Muscle layer of colon (tissue), 2 donors: Measurements from ENCODE around the gene IL5RA.

Source experiments
- H3K27ac ChIP-seq: one replicate; pipeline ENCODE4 v1.7.0; 2013; ENCODE audit warnings: low read depth, mild to moderate bottlenecking, low read length, moderate library complexity
- H3K27me3 ChIP-seq, 2 donors: one replicate each; pipeline ENCODE4 v1.7.0; 2013; ENCODE audit warnings: low read length in 2 of 2, mild to moderate bottlenecking in 2 of 2; ENCODE audit not compliant: insufficient read depth in 2 of 2, control insufficient read depth in 1 of 2
- H3K36me3 ChIP-seq: one replicate; pipeline ENCODE4 v1.7.0; 2013; ENCODE audit warnings: mild to moderate bottlenecking, low read length; ENCODE audit not compliant: insufficient read depth
- H3K4me1 ChIP-seq: one replicate; pipeline ENCODE4 v1.7.0; 2013; ENCODE audit warnings: mild to moderate bottlenecking, low read length; ENCODE audit not compliant: insufficient read depth
- H3K4me3 ChIP-seq, 2 donors: one replicate each; pipeline ENCODE4 v1.7.0; 2013; ENCODE audit warnings: low read length in 2 of 2, low read depth in 1 of 2, mild to moderate bottlenecking in 1 of 2, moderate library complexity in 1 of 2
- H3K9ac ChIP-seq: one replicate; pipeline ENCODE4 v1.7.0; 2013; ENCODE audit warnings: low read length
- H3K9me3 ChIP-seq: one replicate; pipeline ENCODE4 v1.7.0; 2013; ENCODE audit warnings: mild to moderate bottlenecking, low read length
- donor health status: abdominal sarcoma.
- donor health status: Adenocarcinoma of cecum.

Gene IL5RA

GRCh38 chr3:3110299-3110630, at the start of gene IL5RA:
Gene IL5RA, minus strand, starts transcription at chr3:3110374. Its CDS starts 5,390 bp downstream, at chr3:3104984.
- Histone ChIP-seq H3K9ac (no peak within 1 kb of the TSS), H3K4me3 (no peak within 1 kb of the TSS), H3K9me3 (no peaks in the 10 kb centered on the region), H3K27ac (no peak within 1 kb of the TSS), H3K36me3 (no peaks in the 10 kb centered on the region), H3K4me1 (no peaks in the 10 kb centered on the region), H3K27me3 (no peaks in the 10 kb centered on the region)

GRCh38 chr3:3157484-3157883, 47.3 kb upstream of the IL5RA start:
- no peaks in the 10 kb centered on the region for H3K9me3 ChIP-seq
- H3K9ac ChIP-seq, result no peak overlapping the region
- no peaks in the 10 kb centered on the region for H3K4me1 ChIP-seq
- peaks cover 56% of the 10 kb centered on the region for H3K36me3 ChIP-seq
- no peaks in the 10 kb centered on the region for H3K27me3 ChIP-seq
- no peak overlapping the region for H3K4me3 ChIP-seq
- H3K27ac ChIP-seq, result no peak overlapping the region

- Histone ChIP-seq H3K9ac (no peak overlapping the region), H3K36me3 (peaks cover 72% of the 10 kb centered on the region), H3K27ac (no peak overlapping the region)
Measured at GRCh38 chr3:3154879-3155610, 44.9 kb upstream of the IL5RA start.

GRCh38 chr3:3151513-3151912, 41.3 kb upstream of the IL5RA start:
- Histone ChIP-seq H3K27ac (no peak overlapping the region), H3K4me3 (no peak overlapping the region), H3K27me3 (no peaks in the 10 kb centered on the region), H3K9ac (no peak overlapping the region), H3K9me3 (no peaks in the 10 kb centered on the region), H3K4me1 (no peaks in the 10 kb centered on the region), H3K36me3 (peaks cover 81% of the 10 kb centered on the region)

More at GRCh38 chr3:3154879-3155610, 44.9 kb upstream of the IL5RA start:
- no peak overlapping the region for H3K4me3 ChIP-seq
- H3K9me3 ChIP-seq, result no peaks in the 10 kb centered on the region
- no peaks in the 10 kb centered on the region for H3K27me3 ChIP-seq
- H3K4me1 ChIP-seq, result no peaks in the 10 kb centered on the region

GRCh38 chr3:3149560-3149959, 39.4 kb upstream of the IL5RA start:
- no peak overlapping the region for H3K9ac ChIP-seq
- no peaks in the 10 kb centered on the region for H3K9me3 ChIP-seq
- no peak overlapping the region for H3K27ac ChIP-seq
- H3K27me3 ChIP-seq, result no peaks in the 10 kb centered on the region
- peaks cover 78% of the 10 kb centered on the region for H3K36me3 ChIP-seq
- H3K4me1 ChIP-seq, result no peaks in the 10 kb centered on the region
- H3K4me3 ChIP-seq, result no peak overlapping the region

- H3K9me3 ChIP-seq, result no peaks in the 10 kb centered on the region
- H3K4me3 ChIP-seq, result no peak overlapping the region
- H3K27ac ChIP-seq, result no peak overlapping the region
- no peak overlapping the region for H3K9ac ChIP-seq
- H3K27me3 ChIP-seq, result no peaks in the 10 kb centered on the region
- peaks cover 64% of the 10 kb centered on the region for H3K36me3 ChIP-seq
- no peaks in the 10 kb centered on the region for H3K4me1 ChIP-seq
Measured at GRCh38 chr3:3145831-3146230, 35.7 kb upstream of the IL5RA start.

- H3K27me3 ChIP-seq, result no peaks in the 10 kb centered on the region
- no peak overlapping the region for H3K9ac ChIP-seq
- peaks cover 53% of the 10 kb centered on the region for H3K36me3 ChIP-seq
- no peaks in the 10 kb centered on the region for H3K9me3 ChIP-seq
- no peak overlapping the region for H3K4me3 ChIP-seq
- H3K4me1 ChIP-seq, result no peaks in the 10 kb centered on the region
- no peak overlapping the region for H3K27ac ChIP-seq
Measured at GRCh38 chr3:3141939-3142338, 31.8 kb upstream of the IL5RA start.

- no peak overlapping the region for H3K4me3 ChIP-seq
- no peaks in the 10 kb centered on the region for H3K9me3 ChIP-seq
- peaks cover 38% of the 10 kb centered on the region for H3K36me3 ChIP-seq
- no peak overlapping the region for H3K9ac ChIP-seq
- no peaks in the 10 kb centered on the region for H3K27me3 ChIP-seq
- H3K4me1 ChIP-seq, result no peaks in the 10 kb centered on the region
- no peak overlapping the region for H3K27ac ChIP-seq
Measured at GRCh38 chr3:3137526-3137925, 27.4 kb upstream of the IL5RA start.

GRCh38 chr3:3134750-3135448, 24.7 kb upstream of the IL5RA start:
- Histone ChIP-seq H3K36me3 (peaks cover 24% of the 10 kb centered on the region), H3K27me3 (no peaks in the 10 kb centered on the region), H3K4me1 (no peaks in the 10 kb centered on the region), H3K9me3 (no peaks in the 10 kb centered on the region), H3K27ac (no peak overlapping the region), H3K9ac (no peak overlapping the region), H3K4me3 (no peak overlapping the region)

GRCh38 chr3:3133500-3133899, 23.3 kb upstream of the IL5RA start:
- Histone ChIP-seq H3K9me3 (no peaks in the 10 kb centered on the region), H3K36me3 (peaks cover 29% of the 10 kb centered on the region), H3K9ac (no peak overlapping the region), H3K4me1 (no peaks in the 10 kb centered on the region), H3K27ac (no peak overlapping the region), H3K4me3 (no peak overlapping the region), H3K27me3 (no peaks in the 10 kb centered on the region)

GRCh38 chr3:3129579-3129978, 19.4 kb upstream of the IL5RA start:
- H3K27ac ChIP-seq, result no peak overlapping the region
- no peaks in the 10 kb centered on the region for H3K27me3 ChIP-seq
- H3K4me3 ChIP-seq, result no peak overlapping the region
- H3K9ac ChIP-seq, result no peak overlapping the region
- no peaks in the 10 kb centered on the region for H3K9me3 ChIP-seq
- H3K4me1 ChIP-seq, result peaks cover 13% of the 10 kb centered on the region
- peaks cover 24% of the 10 kb centered on the region for H3K36me3 ChIP-seq
